Esophagus muscularis mucosa (tissue), 2 donors: Measurements from ENCODE around the gene PCED1A.

Source experiments
- POLR2A ChIP-seq: fragments of 450-650 bp; IDR thresholded peaks from one replicate; pipeline ENCODE4 v1.6.1; 2017; ENCODE audit warnings: antibody characterized with exemption, moderate library complexity, mild to moderate bottlenecking, low read depth
- POLR2AphosphoS5 ChIP-seq, 2 donors: sonication (generic); formaldehyde crosslinking; IDR thresholded peaks; one replicate each; pipeline ENCODE4 v1.6.1; 2017; ENCODE audit warnings: antibody characterized with exemption in 2 of 2

GRCh38 chr20:2815242-2815900 lies 25.1 kb downstream of the PCED1A start:
- TF ChIP-seq POLR2A (no peak), POLR2AphosphoS5 (IDR thresholded peaks at IDR 0.05) (no peak)
